Ramos (cell line): ENCODE results near the gene MATN4.

Experiments
- in situ Hi-C: fragments of 300-500 bp; cut with MboI; formaldehyde crosslinking; loops from one replicate; pipeline ENCODE4 v1.14.3; 2022; ENCODE audit warnings: low sequenced_read_pairs; ENCODE audit not compliant: unreplicated experiment

Gene MATN4

DNA sequence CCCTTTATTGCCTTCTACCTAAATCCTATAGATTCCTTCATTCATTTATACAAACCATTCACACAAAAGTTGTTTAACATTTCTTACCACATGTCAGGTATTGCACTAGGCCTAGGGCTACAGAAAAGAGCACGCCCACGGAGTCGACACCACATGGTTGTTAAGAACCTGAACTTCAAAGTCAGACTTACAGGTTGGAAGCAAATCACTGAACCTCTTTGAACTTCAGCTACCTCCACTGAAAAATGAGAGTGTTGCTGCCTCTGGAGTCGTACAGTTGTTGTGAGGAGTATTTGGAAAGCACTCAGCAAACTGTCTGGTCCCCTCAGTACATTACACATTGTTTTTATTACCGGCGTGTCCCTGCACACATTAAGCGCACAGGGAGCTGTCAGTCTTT lies 50.4 kb downstream of the MATN4 start:
- in situ Hi-C loops = no loop called here

GRCh38 chr20:45257161-45257560 lies 50.9 kb downstream of the MATN4 start:
- in situ Hi-C loops = no loop called here

DNA sequence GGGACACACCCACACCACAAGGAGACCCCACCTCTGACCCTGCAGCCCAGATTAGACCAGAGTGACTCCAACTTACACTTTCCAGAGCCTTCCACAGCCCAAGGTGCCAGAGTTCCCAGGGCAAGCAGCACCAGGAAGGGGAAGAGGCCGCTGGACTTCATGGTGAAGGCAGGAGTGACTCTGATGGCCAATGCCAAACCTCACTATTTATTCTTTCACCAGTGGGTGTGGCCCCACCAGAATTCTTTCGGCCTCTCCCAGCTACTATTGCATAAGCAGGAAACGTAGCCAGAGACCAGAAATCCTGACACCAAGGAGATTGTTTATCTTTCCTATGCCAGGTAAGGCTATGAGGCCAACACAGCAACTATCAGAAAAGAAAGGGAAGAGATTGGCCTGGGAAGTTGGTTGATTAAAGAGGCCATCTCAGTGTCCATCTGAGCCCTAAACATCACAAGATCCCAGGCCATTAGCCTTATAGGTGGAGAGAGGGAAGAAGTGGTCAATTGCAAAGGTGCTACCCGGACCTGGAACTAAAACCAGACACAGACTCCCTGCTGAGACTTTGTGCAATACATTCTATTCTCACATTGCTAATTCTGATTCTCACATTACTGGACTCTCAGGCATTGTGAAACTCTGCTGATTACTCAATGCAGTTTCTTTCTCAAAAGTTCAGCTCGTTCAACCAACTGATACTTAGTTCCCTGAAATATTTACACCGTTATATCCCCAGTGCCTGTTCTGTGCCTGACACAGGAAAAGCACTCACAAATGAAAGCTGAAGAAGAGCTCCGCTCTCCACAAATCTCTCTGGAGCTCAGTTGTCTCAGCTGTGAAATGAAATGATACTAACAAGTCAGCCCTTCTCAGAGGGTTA lies 53.5 kb downstream of the MATN4 start, which contains the start of gene SLPI:
Gene SLPI (minus strand): TSS at position 182 of the 880 bp plus-strand sequence. CDS start 21 bp downstream, at position 161.
- in situ Hi-C loops = no loop called here

- in situ Hi-C loops = no loop called here
Observed at GRCh38 chr20:45253261-45253660, 54.8 kb downstream of the MATN4 start.

GRCh38 chr20:45251884-45252560 lies 56.1 kb downstream of the MATN4 start:
- in situ Hi-C loops = no loop called here

DNA sequence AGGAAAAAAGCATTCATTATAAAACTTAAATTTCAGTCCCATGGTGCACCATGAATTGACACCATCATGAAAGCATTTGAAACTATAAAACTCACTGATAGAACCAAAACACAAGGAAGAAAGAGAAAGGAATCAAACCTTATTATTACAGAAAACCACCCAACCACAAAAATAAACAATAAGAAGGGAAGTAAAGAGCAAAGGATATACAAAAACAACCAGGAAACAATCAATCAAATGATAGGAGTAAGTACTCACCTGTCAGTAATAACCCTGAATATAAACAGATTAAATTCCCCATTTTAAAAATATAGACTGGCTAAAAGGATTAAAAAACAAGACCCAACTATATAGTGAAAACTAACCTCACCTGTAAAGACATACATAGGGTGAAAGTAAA lies 59.5 kb downstream of the MATN4 start:
- in situ Hi-C loops = no loop called here

GRCh38 chr20:45247865-45248264 lies 60.2 kb downstream of the MATN4 start:
- in situ Hi-C loops = no loop called here

GRCh38 chr20:45246109-45246508 lies 62.0 kb downstream of the MATN4 start:
- in situ Hi-C loops = no loop called here
